Smooth muscle cell (in vitro differentiated cells): ENCODE results near the gene CTAGE1. TPM values are rescaled to one million over a fixed set of nuclear protein-coding genes. Genes with fewer than 3 reads are reported as not detected.
A peak's percentile ranks its signal among the peaks of the same experiment; 100 is the strongest.

ENCODE experiments used
- DNase-seq: peaks from one replicate; lab custom pipeline; 2025; ENCODE audit not compliant: unreplicated experiment; lab: John Stamatoyannopoulos, UW
- H2AFZ ChIP-seq: fragments of 200-600 bp; sonication (generic); 2 replicates; pipeline ENCODE4 v1.6.0; 2016; ENCODE audit warnings: antibody characterized with exemption, low read depth, mild to moderate bottlenecking
- H3F3A ChIP-seq: fragments of 200-600 bp; sonication (generic); 2 replicates; pipeline ENCODE4 v1.6.0; 2017; ENCODE audit warnings: antibody characterized with exemption, low read depth
- H3K27ac ChIP-seq: fragments of 200-600 bp; sonication (generic); 2 replicates; pipeline ENCODE4 v1.5.1; 2016; ENCODE audit warnings: low read depth, mild to moderate bottlenecking
- H3K27me3 ChIP-seq: fragments of 200-600 bp; sonication (generic); 2 replicates; pipeline ENCODE4 v1.6.1; 2016; ENCODE audit warnings: low read depth, mild to moderate bottlenecking
- H3K36me3 ChIP-seq: fragments of 200-600 bp; sonication (generic); 2 replicates; pipeline ENCODE4 v1.5.1; 2016; ENCODE audit warnings: low read depth
- H3K4me1 ChIP-seq: fragments of 200-600 bp; sonication (generic); 2 replicates; pipeline ENCODE4 v1.5.1; 2016; ENCODE audit warnings: low read depth
- H3K4me2 ChIP-seq: fragments of 200-600 bp; sonication (generic); 2 replicates; pipeline ENCODE4 v1.6.0; 2016; ENCODE audit warnings: mild to moderate bottlenecking
- H3K4me3 ChIP-seq: fragments of 200-600 bp; sonication (generic); 2 replicates; pipeline ENCODE4 v1.5.1; 2016; ENCODE audit warnings: mild to moderate bottlenecking
- H3K79me2 ChIP-seq: fragments of 200-600 bp; sonication (generic); 2 replicates; pipeline ENCODE4 v1.6.0; 2016; ENCODE audit warnings: low read depth, mild to moderate bottlenecking
- H3K9ac ChIP-seq: fragments of 200-600 bp; sonication (generic); 2 replicates; pipeline ENCODE4 v1.6.0; 2016; ENCODE audit warnings: low read depth
- H3K9me3 ChIP-seq: fragments of 200-600 bp; sonication (generic); replicated peaks from 2 replicates; pipeline ENCODE4 v1.5.1; 2016; ENCODE audit warnings: low read depth
- H4K20me1 ChIP-seq: fragments of 200-600 bp; sonication (generic); 2 replicates; pipeline ENCODE4 v1.6.0; 2016; ENCODE audit warnings: low read depth
- WGBS: methylation state at CpG from one replicate; pipeline ENCODE4 v1.1.7; 2016; ENCODE audit warnings: low lambda C conversion rate; 5-methylcytosine and 5-hydroxymethylcytosine counted together
- polyA plus RNA-seq: library from polyadenylated mRNA; unstranded; fragments of >200 nt; fragmentation: Nextera tagmentation; extraction: Ambion mirVana; gene quantifications from 2 replicates; pipeline ENCODE4 v1.2.1, GENCODE V29; 2016
- total RNA-seq: library from RNA; depleted of rRNA; stranded (reverse); fragments of >200 nt; gene quantifications from 2 replicates; pipeline ENCODE4 v1.2.3, GENCODE V29; 2014
- TF ChIP-seq, protein P1 (sequence below): fragments of 200-600 bp; sonication (generic); IDR thresholded peaks from 2 replicates; pipeline ENCODE4 v1.5.1; 2017; ENCODE audit warnings: borderline replicate concordance, mild to moderate bottlenecking, antibody characterized with exemption; ENCODE audit not compliant: insufficient read depth, poor library complexity, severe bottlenecking

CTAGE1 gene
- total and polyA plus RNA-seq, 2 experiments from 2014 or later: not detected

- Histone ChIP-seq H3K79me2 (no peaks in the 10 kb centered on the region), H3K4me1 (peaks cover 10% of the 10 kb centered on the region), H3K27me3 (no peaks in the 10 kb centered on the region), H3K9ac (no peak overlapping the region), H2AFZ (peak overlapping the region; percentile 33), H3K4me3 (no peak overlapping the region), H3K4me2 (no peak overlapping the region), H3K36me3 (no peaks in the 10 kb centered on the region), H3F3A (peaks cover 10% of the 10 kb centered on the region), H4K20me1 (no peaks in the 10 kb centered on the region), H3K9me3 (no peaks in the 10 kb centered on the region), H3K27ac (no peak overlapping the region)
- TF ChIP-seq, protein P1, sequence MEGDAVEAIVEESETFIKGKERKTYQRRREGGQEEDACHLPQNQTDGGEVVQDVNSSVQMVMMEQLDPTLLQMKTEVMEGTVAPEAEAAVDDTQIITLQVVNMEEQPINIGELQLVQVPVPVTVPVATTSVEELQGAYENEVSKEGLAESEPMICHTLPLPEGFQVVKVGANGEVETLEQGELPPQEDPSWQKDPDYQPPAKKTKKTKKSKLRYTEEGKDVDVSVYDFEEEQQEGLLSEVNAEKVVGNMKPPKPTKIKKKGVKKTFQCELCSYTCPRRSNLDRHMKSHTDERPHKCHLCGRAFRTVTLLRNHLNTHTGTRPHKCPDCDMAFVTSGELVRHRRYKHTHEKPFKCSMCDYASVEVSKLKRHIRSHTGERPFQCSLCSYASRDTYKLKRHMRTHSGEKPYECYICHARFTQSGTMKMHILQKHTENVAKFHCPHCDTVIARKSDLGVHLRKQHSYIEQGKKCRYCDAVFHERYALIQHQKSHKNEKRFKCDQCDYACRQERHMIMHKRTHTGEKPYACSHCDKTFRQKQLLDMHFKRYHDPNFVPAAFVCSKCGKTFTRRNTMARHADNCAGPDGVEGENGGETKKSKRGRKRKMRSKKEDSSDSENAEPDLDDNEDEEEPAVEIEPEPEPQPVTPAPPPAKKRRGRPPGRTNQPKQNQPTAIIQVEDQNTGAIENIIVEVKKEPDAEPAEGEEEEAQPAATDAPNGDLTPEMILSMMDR: no peak
- WGBS: 75% methylated on average over 5 of the region's 5 CpGs
- DNase-seq: no peak
Observed at GRCh38 chr18:22463076-22463475, 45.4 kb upstream of the CTAGE1 start.

DNA sequence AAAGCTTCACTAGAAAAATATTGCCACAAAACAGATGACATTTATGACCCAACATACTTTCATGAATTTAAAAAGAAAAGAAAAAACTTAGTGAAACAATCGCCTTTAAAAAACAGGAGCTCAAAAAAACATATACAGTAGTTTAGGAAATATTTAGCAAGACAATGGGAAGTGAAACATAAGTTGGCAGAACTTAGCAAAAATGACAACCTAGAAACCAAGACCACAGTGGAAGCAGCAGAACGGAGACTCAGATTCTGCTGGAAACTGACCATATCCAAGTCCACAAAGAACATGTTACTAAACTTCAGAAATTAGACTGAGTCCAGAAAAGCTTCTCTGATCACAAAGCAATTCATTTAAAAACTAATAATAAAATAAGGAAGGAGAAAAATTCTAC is 41.8 kb upstream of the CTAGE1 start:
- H3K27ac ChIP-seq: no peak overlapping the region
- H3K9ac ChIP-seq: no peak overlapping the region
- no peak for DNase-seq
- no peak overlapping the region for H2AFZ ChIP-seq
- H3K79me2 ChIP-seq: no peaks in the 10 kb centered on the region
- H3K4me2 ChIP-seq: no peak overlapping the region
- H3K4me3 ChIP-seq: no peak overlapping the region
- H3K9me3 ChIP-seq: no peaks in the 10 kb centered on the region
- H3K27me3 ChIP-seq: no peaks in the 10 kb centered on the region
- no peaks in the 10 kb centered on the region for H3K36me3 ChIP-seq
- H4K20me1 ChIP-seq: no peaks in the 10 kb centered on the region
- peaks cover 7% of the 10 kb centered on the region for H3F3A ChIP-seq
- TF ChIP-seq, protein P1: no peak
- H3K4me1 ChIP-seq: no peaks in the 10 kb centered on the region
- WGBS: 76% methylated on average over 2 of the region's 2 CpGs

GRCh38 chr18:22457524-22457923 is 39.8 kb upstream of the CTAGE1 start:
- no peaks in the 10 kb centered on the region for H3K27me3 ChIP-seq
- WGBS: 87% methylated on average over 8 of the region's 8 CpGs

DNA sequence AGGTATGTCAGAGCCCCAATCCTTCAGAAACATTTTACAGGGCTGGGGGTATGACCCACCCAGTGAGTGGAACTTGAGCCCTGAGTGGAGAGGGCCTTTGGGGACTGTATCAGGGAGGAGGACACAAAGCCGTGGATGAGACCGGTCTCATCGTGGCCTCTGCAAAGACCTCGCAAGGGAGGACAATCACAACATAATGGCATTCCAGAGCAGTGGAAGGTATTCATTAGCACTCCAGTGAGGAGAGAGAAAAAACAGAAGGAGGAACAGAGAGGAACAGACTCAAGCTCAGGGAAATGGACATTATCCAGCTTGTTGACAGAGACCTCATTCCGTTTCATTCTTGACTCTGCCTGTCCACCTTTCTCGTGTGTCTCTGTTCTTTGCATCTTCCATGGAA is 38.8 kb upstream of the CTAGE1 start:
- Histone ChIP-seq H3K27me3 (no peaks in the 10 kb centered on the region), H3K9me3 (no peaks in the 10 kb centered on the region), H3K27ac (peak overlapping the region; percentile 11), H4K20me1 (no peaks in the 10 kb centered on the region), H3K9ac (no peak overlapping the region), H3K4me1 (no peaks in the 10 kb centered on the region), H3K79me2 (no peaks in the 10 kb centered on the region), H3K4me3 (no peak overlapping the region), H2AFZ (peak overlapping the region; percentile 88), H3F3A (peaks cover 14% of the 10 kb centered on the region), H3K36me3 (no peaks in the 10 kb centered on the region), H3K4me2 (peak overlapping the region; percentile 59)
- TF ChIP-seq, protein P1: no peak
- 25% methylated on average over 6 of the region's 6 CpGs for WGBS
- DNase-seq: no peak

More at GRCh38 chr18:22457524-22457923, 39.8 kb upstream of the CTAGE1 start:
- H4K20me1 ChIP-seq: no peaks in the 10 kb centered on the region
- H3K4me2 ChIP-seq: no peak overlapping the region
- DNase-seq: no peak
- H3K36me3 ChIP-seq: no peaks in the 10 kb centered on the region
- H3F3A ChIP-seq: peaks cover 11% of the 10 kb centered on the region
- H3K9me3 ChIP-seq: no peaks in the 10 kb centered on the region
- TF ChIP-seq, protein P1: no peak
- no peaks in the 10 kb centered on the region for H3K79me2 ChIP-seq
- no peak overlapping the region for H3K4me3 ChIP-seq
- no peaks in the 10 kb centered on the region for H3K4me1 ChIP-seq
- H2AFZ ChIP-seq: no peak overlapping the region
- no peak overlapping the region for H3K9ac ChIP-seq
- H3K27ac ChIP-seq: no peak overlapping the region
